ENCODE data around the gene AMELX. TPM values are rescaled to one million over a fixed set of nuclear protein-coding genes. Genes with fewer than 3 reads are reported as not detected.

Gene AMELX
- total and polyA plus RNA-seq, 2 of the 13 experiments (the other 11 are each of a cell fraction or from before 2014, with no cell fraction given), result not detected

DNA sequence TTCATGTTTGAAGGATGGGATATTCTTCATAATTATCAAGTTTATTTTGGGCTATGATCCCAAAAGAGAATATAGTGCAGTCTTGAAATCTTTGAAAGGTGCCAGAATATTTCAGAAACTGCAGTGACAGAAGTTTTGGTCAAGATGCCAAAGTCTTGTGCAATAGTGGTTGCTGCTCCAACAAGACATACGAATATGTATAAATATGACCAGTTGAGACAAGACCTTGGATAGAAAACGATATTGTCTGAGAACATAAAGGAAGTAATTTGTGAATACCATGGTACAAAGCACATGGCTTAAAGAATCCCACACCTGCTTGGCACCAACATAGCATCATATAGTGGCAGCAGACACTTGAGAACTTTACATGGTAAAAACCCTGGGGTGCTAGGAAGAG is 48.6 kb upstream of the AMELX start:
- BruUV-seq (replicated peaks), result no TSS peak
- no peak for TF ChIP-seq ZNF703 (CRISPR knock-in tag; IDR thresholded peaks at IDR 0.05; ENCODE audit: borderline replicate concordance)
- TF ChIP-seq ZNF724P (CRISPR knock-in tag; IDR thresholded peaks at IDR 0.05; ENCODE audit: borderline replicate concordance), result no peak
- TF ChIP-seq, protein P1, sequence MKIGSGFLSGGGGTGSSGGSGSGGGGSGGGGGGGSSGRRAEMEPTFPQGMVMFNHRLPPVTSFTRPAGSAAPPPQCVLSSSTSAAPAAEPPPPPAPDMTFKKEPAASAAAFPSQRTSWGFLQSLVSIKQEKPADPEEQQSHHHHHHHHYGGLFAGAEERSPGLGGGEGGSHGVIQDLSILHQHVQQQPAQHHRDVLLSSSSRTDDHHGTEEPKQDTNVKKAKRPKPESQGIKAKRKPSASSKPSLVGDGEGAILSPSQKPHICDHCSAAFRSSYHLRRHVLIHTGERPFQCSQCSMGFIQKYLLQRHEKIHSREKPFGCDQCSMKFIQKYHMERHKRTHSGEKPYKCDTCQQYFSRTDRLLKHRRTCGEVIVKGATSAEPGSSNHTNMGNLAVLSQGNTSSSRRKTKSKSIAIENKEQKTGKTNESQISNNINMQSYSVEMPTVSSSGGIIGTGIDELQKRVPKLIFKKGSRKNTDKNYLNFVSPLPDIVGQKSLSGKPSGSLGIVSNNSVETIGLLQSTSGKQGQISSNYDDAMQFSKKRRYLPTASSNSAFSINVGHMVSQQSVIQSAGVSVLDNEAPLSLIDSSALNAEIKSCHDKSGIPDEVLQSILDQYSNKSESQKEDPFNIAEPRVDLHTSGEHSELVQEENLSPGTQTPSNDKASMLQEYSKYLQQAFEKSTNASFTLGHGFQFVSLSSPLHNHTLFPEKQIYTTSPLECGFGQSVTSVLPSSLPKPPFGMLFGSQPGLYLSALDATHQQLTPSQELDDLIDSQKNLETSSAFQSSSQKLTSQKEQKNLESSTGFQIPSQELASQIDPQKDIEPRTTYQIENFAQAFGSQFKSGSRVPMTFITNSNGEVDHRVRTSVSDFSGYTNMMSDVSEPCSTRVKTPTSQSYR (CRISPR knock-in tag; IDR thresholded peaks at IDR 0.05; ENCODE audit: borderline replicate concordance), result no peak
- TF ChIP-seq, protein P2, sequence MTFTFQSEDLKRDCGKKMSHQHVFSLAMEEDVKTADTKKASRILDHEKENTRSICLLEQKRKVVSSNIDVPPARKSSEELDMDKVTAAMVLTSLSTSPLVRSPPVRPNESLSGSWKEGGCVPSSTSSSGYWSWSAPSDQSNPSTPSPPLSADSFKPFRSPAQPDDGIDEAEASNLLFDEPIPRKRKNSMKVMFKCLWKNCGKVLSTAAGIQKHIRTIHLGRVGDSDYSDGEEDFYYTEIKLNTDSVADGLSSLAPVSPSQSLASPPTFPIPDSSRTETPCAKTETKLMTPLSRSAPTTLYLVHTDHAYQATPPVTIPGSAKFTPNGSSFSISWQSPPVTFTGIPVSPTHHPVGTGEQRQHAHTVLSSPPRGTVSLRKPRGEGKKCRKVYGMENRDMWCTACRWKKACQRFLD (CRISPR knock-in tag; IDR thresholded peaks at IDR 0.05; ENCODE audit: borderline replicate concordance), result no peak
- TF ChIP-seq ZNF546 (CRISPR knock-in tag; conservative IDR thresholded peaks at IDR 0.05), result no peak
- no peak for TF ChIP-seq ZNF121 (CRISPR knock-in tag; IDR thresholded peaks at IDR 0.05)
- TF ChIP-seq KDM4B (CRISPR knock-in tag; IDR thresholded peaks at IDR 0.05), result no peak
- TF ChIP-seq ZBTB3 (CRISPR knock-in tag; IDR thresholded peaks at IDR 0.05; ENCODE audit: borderline replicate concordance, low read depth), result no peak
- no peak for TF ChIP-seq POLR2A (IDR thresholded peaks at IDR 0.05; ENCODE audit: insufficient read depth in 1 of 2, low read depth in 2 of 2, low read length in 2 of 2)
- no peak for TF ChIP-seq CCAR2 (optimal IDR thresholded peaks at IDR 0.05; ENCODE audit: low read depth, low read length)
- H3K4me3 ChIP-seq (replicated peaks in 1 of 3; ENCODE audit: insufficient read depth in 1 of 3, low read depth in 2 of 3, low read length in 3 of 3), result no peak overlapping the region
- H2AFZ ChIP-seq (ENCODE audit: low read length), result no peak overlapping the region
- ChIA-PET POLR2A (no interaction called here), CTCF (ENCODE audit: low intra/inter-chr PET ratio, low total read pairs) (no interaction called here)
- H3K27ac ChIP-seq (ENCODE audit: extremely low read length, insufficient read depth, low read length), result no peak overlapping the region
- 0% methylated on average over 2 of the region's 2 CpGs for WGBS (ENCODE audit: low lambda C conversion rate)
- ATAC-seq, result no peak
- no peaks in the 10 kb centered on the region for H3K36me3 ChIP-seq (replicated peaks in 1 of 2; ENCODE audit: control insufficient read depth in 1 of 2, insufficient read depth in 2 of 2, low read length in 2 of 2)
- FAIRE-seq, result no peak
- no peaks in the 10 kb centered on the region for H3K79me2 ChIP-seq (ENCODE audit: insufficient read depth, low read length)
- H3K27me3 ChIP-seq (ENCODE audit: control insufficient read depth in 1 of 2, insufficient read depth in 2 of 2, low read length in 2 of 2), result no peaks in the 10 kb centered on the region
- no peak overlapping the region for H3K4me2 ChIP-seq (ENCODE audit: low read depth, low read length)
- no peak overlapping the region for H3K9ac ChIP-seq (ENCODE audit: insufficient read depth, low read depth, low read length)
- in situ Hi-C loops (cut with HindIII; ENCODE audit: extremely low pct_ligation_motif_present, low pct_unique_long_range_greater_than_20kb), result no loop called here
- H3K4me1 ChIP-seq (ENCODE audit: insufficient read depth, low read length), result no peaks in the 10 kb centered on the region
- no peaks in the 10 kb centered on the region for H3K9me3 ChIP-seq (ENCODE audit: low read length)
- DNase-seq (ENCODE audit: low spot score), result no peak
- H4K20me1 ChIP-seq (ENCODE audit: insufficient read depth, low read length), result no peaks in the 10 kb centered on the region
- intact Hi-C loops (cut with micrococcal nuclease; ENCODE audit: unreplicated experiment), result no loop called here
